Osteocyte (in vitro differentiated cells): ENCODE data around the gene FAAP24. TPM values are rescaled to one million over a fixed set of nuclear protein-coding genes. Genes with fewer than 3 reads are reported as not detected.
"Not testable (repeated sequence)": the region's sequence is repeated elsewhere in the genome, so short reads cannot be mapped to it uniquely, and the experiment has no call there.

Source experiments
- DNase-seq: peaks from one replicate; pipeline ENCODE4 v3.0.0; 2021; ENCODE audit warnings: mixed read lengths; ENCODE audit not compliant: unreplicated experiment; ENCODE audit errors: extremely low spot score
- H3K27ac Mint-ChIP-seq: one replicate; pipeline ENCODE4 v1.8.0; 2021; ENCODE audit warnings: mild to moderate bottlenecking, mixed read lengths; ENCODE audit not compliant: unreplicated experiment
- H3K27me3 Mint-ChIP-seq: one replicate; pipeline ENCODE4 v1.8.0; 2021; ENCODE audit warnings: mixed read lengths; ENCODE audit not compliant: unreplicated experiment
- H3K36me3 Mint-ChIP-seq: one replicate; pipeline ENCODE4 v1.8.0; 2021; ENCODE audit warnings: mixed read lengths; ENCODE audit not compliant: unreplicated experiment
- H3K4me1 Mint-ChIP-seq: one replicate; pipeline ENCODE4 v1.8.0; 2021; ENCODE audit warnings: mixed read lengths; ENCODE audit not compliant: unreplicated experiment
- H3K4me3 Mint-ChIP-seq: one replicate; pipeline ENCODE4 v1.8.0; 2021; ENCODE audit warnings: mild to moderate bottlenecking, moderate library complexity, mixed read lengths; ENCODE audit not compliant: unreplicated experiment
- H3K9me3 Mint-ChIP-seq: one replicate; pipeline ENCODE4 v1.8.0; 2021; ENCODE audit warnings: mixed read lengths; ENCODE audit not compliant: unreplicated experiment
- CTCF ChIP-seq: fragments of 200-600 bp; sonication (generic); IDR thresholded peaks from 2 replicates; pipeline ENCODE4 v1.5.0; 2021; ENCODE audit warnings: antibody characterized with exemption, mild to moderate bottlenecking, moderate library complexity
- total RNA-seq: library from RNA; stranded (reverse); gene quantifications from 2 replicates; pipeline ENCODE4 v1.2.1, GENCODE V29; 2021

Gene FAAP24
- total RNA-seq, 1 donor from 2014 or later, result 5.5 TPM

- Mint-ChIP-seq H3K27ac (no peak overlapping the region), H3K4me1 (no peaks in the 10 kb centered on the region), H3K27me3 (no peaks in the 10 kb centered on the region), H3K9me3 (no peaks in the 10 kb centered on the region), H3K36me3 (no peaks in the 10 kb centered on the region), H3K4me3 (no peak overlapping the region)
- DNase-seq, result no peak
- no peak for TF ChIP-seq CTCF
Observed at GRCh38 chr19:32988724-32989123, 16.7 kb downstream of the FAAP24 start.

GRCh38 chr19:32995966-32996365 is 23.9 kb downstream of the FAAP24 start:
- not testable (repeated sequence) for H3K27me3 Mint-ChIP-seq, H3K27ac Mint-ChIP-seq, H3K9me3 Mint-ChIP-seq, DNase-seq, H3K4me1 Mint-ChIP-seq, H3K36me3 Mint-ChIP-seq, H3K4me3 Mint-ChIP-seq

GRCh38 chr19:32997061-32997464 is 25.0 kb downstream of the FAAP24 start:
- not testable (repeated sequence) for H3K4me3 Mint-ChIP-seq, DNase-seq, H3K9me3 Mint-ChIP-seq, H3K36me3 Mint-ChIP-seq, H3K27me3 Mint-ChIP-seq, H3K27ac Mint-ChIP-seq, H3K4me1 Mint-ChIP-seq

- DNase-seq, result no peak
- no peak overlapping the region for H3K4me3 Mint-ChIP-seq
- TF ChIP-seq CTCF, result no peak
- no peaks in the 10 kb centered on the region for H3K9me3 Mint-ChIP-seq
- H3K36me3 Mint-ChIP-seq, result peaks cover 3% of the 10 kb centered on the region
- H3K27me3 Mint-ChIP-seq, result no peaks in the 10 kb centered on the region
- H3K4me1 Mint-ChIP-seq, result no peaks in the 10 kb centered on the region
- H3K27ac Mint-ChIP-seq, result no peak overlapping the region
Observed at GRCh38 chr19:32997716-32998355, 25.8 kb downstream of the FAAP24 start.

- H3K4me1 Mint-ChIP-seq, result no peaks in the 10 kb centered on the region
Observed at GRCh38 chr19:32998722-32999121, 26.7 kb downstream of the FAAP24 start.

GRCh38 chr19:33000510-33000909 is 28.5 kb downstream of the FAAP24 start:
- H3K9me3 Mint-ChIP-seq, result no peaks in the 10 kb centered on the region
- no peak overlapping the region for H3K27ac Mint-ChIP-seq
- TF ChIP-seq CTCF, result no peak
- H3K27me3 Mint-ChIP-seq, result no peaks in the 10 kb centered on the region
- no peak overlapping the region for H3K4me3 Mint-ChIP-seq
- DNase-seq, result no peak
- H3K4me1 Mint-ChIP-seq, result no peaks in the 10 kb centered on the region
- H3K36me3 Mint-ChIP-seq, result peaks cover 5% of the 10 kb centered on the region

More at GRCh38 chr19:32998722-32999121, 26.7 kb downstream of the FAAP24 start:
- Mint-ChIP-seq H3K27ac (no peak overlapping the region), H3K9me3 (no peaks in the 10 kb centered on the region), H3K4me3 (no peak overlapping the region), H3K27me3 (no peaks in the 10 kb centered on the region), H3K36me3 (peaks cover 5% of the 10 kb centered on the region)
- TF ChIP-seq CTCF, result no peak
- no peak for DNase-seq
